ENCODE results near the gene FUT3. TPM values are rescaled to one million over a fixed set of nuclear protein-coding genes. Genes with fewer than 3 reads are reported as not detected.
"Not testable (repeated sequence)": the region's sequence is repeated elsewhere in the genome, so short reads cannot be mapped to it uniquely, and the experiment has no call there.

Gene FUT3
- total RNA-seq, 1 experiment from 2014 or later = 0.34 TPM

- H3K4me3 ChIP-seq (ENCODE audit: low read depth, low read length) = no peak overlapping the region
- no peaks in the 10 kb centered on the region for H3K9me3 ChIP-seq
- H3K27me3 ChIP-seq (replicated peaks; ENCODE audit: control insufficient read depth, insufficient read depth, low read length) = no peaks in the 10 kb centered on the region
- no peak overlapping the region for H3K4me3 Mint-ChIP-seq (ENCODE audit: unreplicated experiment)
- no peaks in the 10 kb centered on the region for H3K4me1 Mint-ChIP-seq (ENCODE audit: low read depth, unreplicated experiment)
- TF ChIP-seq, protein P1, sequence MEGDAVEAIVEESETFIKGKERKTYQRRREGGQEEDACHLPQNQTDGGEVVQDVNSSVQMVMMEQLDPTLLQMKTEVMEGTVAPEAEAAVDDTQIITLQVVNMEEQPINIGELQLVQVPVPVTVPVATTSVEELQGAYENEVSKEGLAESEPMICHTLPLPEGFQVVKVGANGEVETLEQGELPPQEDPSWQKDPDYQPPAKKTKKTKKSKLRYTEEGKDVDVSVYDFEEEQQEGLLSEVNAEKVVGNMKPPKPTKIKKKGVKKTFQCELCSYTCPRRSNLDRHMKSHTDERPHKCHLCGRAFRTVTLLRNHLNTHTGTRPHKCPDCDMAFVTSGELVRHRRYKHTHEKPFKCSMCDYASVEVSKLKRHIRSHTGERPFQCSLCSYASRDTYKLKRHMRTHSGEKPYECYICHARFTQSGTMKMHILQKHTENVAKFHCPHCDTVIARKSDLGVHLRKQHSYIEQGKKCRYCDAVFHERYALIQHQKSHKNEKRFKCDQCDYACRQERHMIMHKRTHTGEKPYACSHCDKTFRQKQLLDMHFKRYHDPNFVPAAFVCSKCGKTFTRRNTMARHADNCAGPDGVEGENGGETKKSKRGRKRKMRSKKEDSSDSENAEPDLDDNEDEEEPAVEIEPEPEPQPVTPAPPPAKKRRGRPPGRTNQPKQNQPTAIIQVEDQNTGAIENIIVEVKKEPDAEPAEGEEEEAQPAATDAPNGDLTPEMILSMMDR (IDR thresholded peaks at IDR 0.05; ENCODE audit: insufficient read depth in 1 of 2, low read depth in 1 of 2, low read length in 1 of 2, severe bottlenecking in 1 of 2, unreplicated experiment in 1 of 2) = no peak
- ChIA-PET POLR2A (no interaction called here), CTCF (no interaction called here)
- no peaks in the 10 kb centered on the region for H3K9me3 Mint-ChIP-seq (ENCODE audit: unreplicated experiment)
- no TSS peak for BruUV-seq (replicated peaks)
- no peak for DNase-seq
- H3K36me3 Mint-ChIP-seq (ENCODE audit: insufficient read depth, unreplicated experiment) = no peaks in the 10 kb centered on the region
- no peaks in the 10 kb centered on the region for H3K36me3 ChIP-seq (ENCODE audit: control insufficient read depth, insufficient read depth, low read length)
- intact Hi-C loops (cut with micrococcal nuclease; ENCODE audit: unreplicated experiment) = no loop called here
- no peaks in the 10 kb centered on the region for H3K4me1 ChIP-seq
- H3K27me3 Mint-ChIP-seq (ENCODE audit: insufficient read depth, unreplicated experiment) = no peaks in the 10 kb centered on the region
- H3K27ac Mint-ChIP-seq (ENCODE audit: unreplicated experiment) = no peak overlapping the region
Measured at GRCh38 chr19:5843295-5843927, 7.8 kb downstream of the FUT3 start.

- H3K27me3 Mint-ChIP-seq (ENCODE audit: insufficient read depth, unreplicated experiment); H3K9me3 Mint-ChIP-seq (ENCODE audit: unreplicated experiment); intact Hi-C loops (cut with micrococcal nuclease; ENCODE audit: unreplicated experiment); H3K27ac Mint-ChIP-seq (ENCODE audit: unreplicated experiment); H3K36me3 Mint-ChIP-seq (ENCODE audit: insufficient read depth, unreplicated experiment); H3K9me3 ChIP-seq; H3K27me3 ChIP-seq (replicated peaks; ENCODE audit: control insufficient read depth, insufficient read depth, low read length); H3K36me3 ChIP-seq (ENCODE audit: control insufficient read depth, insufficient read depth, low read length); H3K4me1 Mint-ChIP-seq (ENCODE audit: low read depth, unreplicated experiment); BruUV-seq (replicated peaks); DNase-seq; H3K4me3 ChIP-seq (ENCODE audit: low read depth, low read length); H3K4me3 Mint-ChIP-seq (ENCODE audit: unreplicated experiment); CTCF ChIA-PET; H3K4me1 ChIP-seq: not testable (repeated sequence)
- POLR2A ChIA-PET = interaction anchor here (1.6 kb wide), 1 partner anchor 13 kb away, joined by 5 read pairs; no protein-coding TSS in a partner anchor
Measured at GRCh38 chr19:5841735-5842111, 9.5 kb downstream of the FUT3 start.

DNA sequence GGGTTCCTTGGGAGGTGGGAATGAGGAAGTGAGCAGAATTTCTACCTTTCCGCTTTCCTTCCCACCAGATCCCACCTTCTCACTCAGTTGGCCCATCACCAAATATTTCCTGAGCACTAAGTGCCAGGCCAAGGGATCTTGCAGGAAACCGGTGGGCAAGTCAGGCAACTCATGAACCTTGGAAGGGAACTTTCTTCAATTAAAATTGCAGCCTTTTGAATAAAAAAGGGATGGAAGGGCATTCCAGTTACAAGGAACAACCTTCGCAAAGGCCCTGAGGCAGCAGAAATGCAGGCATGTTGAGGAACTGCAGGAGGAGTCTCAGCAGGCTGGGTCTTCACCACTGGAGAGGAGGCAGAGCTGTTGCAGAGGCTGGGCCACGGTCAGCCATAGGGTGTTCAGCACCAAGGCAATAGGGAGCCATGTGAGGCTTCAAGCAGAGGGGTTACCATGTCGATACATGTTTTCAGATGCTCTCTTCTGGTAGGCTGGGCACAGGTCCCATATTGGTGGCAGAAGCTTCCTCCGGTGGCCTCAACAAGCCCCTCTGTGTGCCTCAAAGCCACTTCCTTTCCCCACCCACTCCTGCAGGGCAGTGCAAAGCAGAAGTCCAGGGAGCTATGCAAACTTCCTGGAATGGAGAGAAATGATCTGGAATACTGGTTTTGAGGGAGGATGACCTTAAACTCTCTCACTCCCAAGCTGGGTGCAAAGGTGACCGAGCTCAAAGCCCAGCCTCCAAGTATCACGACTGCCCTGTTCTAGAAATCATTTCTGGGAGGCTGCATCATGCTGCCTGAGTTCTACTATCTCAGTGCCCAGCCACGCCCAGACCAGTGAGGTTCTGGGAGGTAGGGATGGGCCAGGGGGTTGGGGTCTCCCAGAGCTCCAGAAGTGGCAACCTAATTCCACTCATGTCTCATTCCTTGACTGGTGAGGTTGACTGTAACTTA lies 11.9 kb downstream of the FUT3 start, which contains the start of gene FUT6:
Gene FUT6, minus strand, starts transcription at position 638 of the 953 bp plus-strand sequence. CDS start 7,135 bp downstream, outside the sequence.
- no peaks in the 10 kb centered on the region for H3K27me3 Mint-ChIP-seq (ENCODE audit: insufficient read depth, unreplicated experiment)
- Histone ChIP-seq H3K27me3 (replicated peaks; ENCODE audit: control insufficient read depth, insufficient read depth, low read length) (no peaks in the 10 kb centered on the region), H3K4me1 (no peaks in the 10 kb centered on the region), H3K4me3 (ENCODE audit: low read depth, low read length) (no peak within 1 kb of the TSS), H3K36me3 (ENCODE audit: control insufficient read depth, insufficient read depth, low read length) (no peaks in the 10 kb centered on the region), H3K9me3 (no peaks in the 10 kb centered on the region)
- no TSS peak for BruUV-seq (replicated peaks)
- no peak within 1 kb of the TSS for H3K27ac Mint-ChIP-seq (ENCODE audit: unreplicated experiment)
- H3K4me3 Mint-ChIP-seq (ENCODE audit: unreplicated experiment) = no peak within 1 kb of the TSS
- TF ChIP-seq, protein P1 (IDR thresholded peaks at IDR 0.05; ENCODE audit: insufficient read depth in 1 of 2, low read depth in 1 of 2, low read length in 1 of 2, severe bottlenecking in 1 of 2, unreplicated experiment in 1 of 2) = no peak
- intact Hi-C loops (cut with micrococcal nuclease; ENCODE audit: unreplicated experiment) = no loop called here
- H3K4me1 Mint-ChIP-seq (ENCODE audit: low read depth, unreplicated experiment) = no peaks in the 10 kb centered on the region
- no peak for DNase-seq
- POLR2A ChIA-PET = no interaction called here
- no peaks in the 10 kb centered on the region for H3K36me3 Mint-ChIP-seq (ENCODE audit: insufficient read depth, unreplicated experiment)
- no peaks in the 10 kb centered on the region for H3K9me3 Mint-ChIP-seq (ENCODE audit: unreplicated experiment)
- CTCF ChIA-PET = no interaction called here

Measured in Caco-2 (cell line).